Measurements from ENCODE around the gene NUDT3.

GRCh38 chr6:34281702-34282334 is 110.7 kb downstream of the NUDT3 start:
- TF ChIP-seq, protein P1, sequence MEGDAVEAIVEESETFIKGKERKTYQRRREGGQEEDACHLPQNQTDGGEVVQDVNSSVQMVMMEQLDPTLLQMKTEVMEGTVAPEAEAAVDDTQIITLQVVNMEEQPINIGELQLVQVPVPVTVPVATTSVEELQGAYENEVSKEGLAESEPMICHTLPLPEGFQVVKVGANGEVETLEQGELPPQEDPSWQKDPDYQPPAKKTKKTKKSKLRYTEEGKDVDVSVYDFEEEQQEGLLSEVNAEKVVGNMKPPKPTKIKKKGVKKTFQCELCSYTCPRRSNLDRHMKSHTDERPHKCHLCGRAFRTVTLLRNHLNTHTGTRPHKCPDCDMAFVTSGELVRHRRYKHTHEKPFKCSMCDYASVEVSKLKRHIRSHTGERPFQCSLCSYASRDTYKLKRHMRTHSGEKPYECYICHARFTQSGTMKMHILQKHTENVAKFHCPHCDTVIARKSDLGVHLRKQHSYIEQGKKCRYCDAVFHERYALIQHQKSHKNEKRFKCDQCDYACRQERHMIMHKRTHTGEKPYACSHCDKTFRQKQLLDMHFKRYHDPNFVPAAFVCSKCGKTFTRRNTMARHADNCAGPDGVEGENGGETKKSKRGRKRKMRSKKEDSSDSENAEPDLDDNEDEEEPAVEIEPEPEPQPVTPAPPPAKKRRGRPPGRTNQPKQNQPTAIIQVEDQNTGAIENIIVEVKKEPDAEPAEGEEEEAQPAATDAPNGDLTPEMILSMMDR (IDR thresholded peaks at IDR 0.05; ENCODE audit: low read length), result no peak
- no peak for TF ChIP-seq EZH2 (IDR thresholded peaks at IDR 0.05; ENCODE audit: borderline replicate concordance, low read length)

Measured in OCI-LY1 (cell line).